ENCODE measurements around the gene FUT3.

The FUT3 gene

GRCh38 chr19:5799247-5800241, 51.7 kb downstream of the FUT3 start:
- Histone ChIP-seq H3K4me2 (ENCODE audit: low read depth, low read length, poor library complexity, severe bottlenecking) (no peak overlapping the region), H3K9me2 (replicated peaks; ENCODE audit: insufficient read depth, low read length) (no peaks in the 10 kb centered on the region), H3K79me2 (ENCODE audit: insufficient read depth, low read length) (no peaks in the 10 kb centered on the region), H3K9me3 (ENCODE audit: insufficient read depth, low read length) (no peaks in the 10 kb centered on the region), H3F3A (ENCODE audit: insufficient read depth) (no peaks in the 10 kb centered on the region), H2AFZ (ENCODE audit: low read depth, low read length, severe bottlenecking) (no peak overlapping the region), H3K27ac (ENCODE audit: low read depth, low read length) (no peak overlapping the region), H3K27me3 (ENCODE audit: low read length) (no peaks in the 10 kb centered on the region), H3K36me3 (ENCODE audit: low read length) (no peaks in the 10 kb centered on the region), H4K20me1 (ENCODE audit: low read depth, low read length) (no peaks in the 10 kb centered on the region), H3K4me3 (ENCODE audit: insufficient read depth, low read length, poor library complexity, severe bottlenecking) (no peak overlapping the region), H3K9ac (ENCODE audit: low read length) (no peak overlapping the region)
- TF ChIP-seq CTCF (IDR thresholded peaks at IDR 0.05; ENCODE audit: insufficient read depth, low read length, poor library complexity, severe bottlenecking) = no peak
- no peak for TF ChIP-seq EZH2phosphoT487 (conservative IDR thresholded peaks at IDR 0.05; ENCODE audit: low read length)

GRCh38 chr19:5798244-5798643, 53.0 kb downstream of the FUT3 start:
- no peak overlapping the region for H3K4me2 ChIP-seq (ENCODE audit: low read depth, low read length, poor library complexity, severe bottlenecking)
- H3K27ac ChIP-seq (ENCODE audit: low read depth, low read length) = no peak overlapping the region
- H3K36me3 ChIP-seq (ENCODE audit: low read length) = no peaks in the 10 kb centered on the region

GRCh38 chr19:5795382-5795919, 55.8 kb downstream of the FUT3 start:
- no peak overlapping the region for H3K27ac ChIP-seq (ENCODE audit: low read depth, low read length)
- no peaks in the 10 kb centered on the region for H3K9me3 ChIP-seq (ENCODE audit: insufficient read depth, low read length)
- H3K36me3 ChIP-seq (ENCODE audit: low read length) = no peaks in the 10 kb centered on the region
- TF ChIP-seq EZH2phosphoT487 (conservative IDR thresholded peaks at IDR 0.05; ENCODE audit: low read length) (no peak), CTCF (IDR thresholded peaks at IDR 0.05; ENCODE audit: insufficient read depth, low read length, poor library complexity, severe bottlenecking) (no peak)
- H3K4me3 ChIP-seq (ENCODE audit: insufficient read depth, low read length, poor library complexity, severe bottlenecking) = no peak overlapping the region
- H3K9ac ChIP-seq (ENCODE audit: low read length) = no peak overlapping the region
- H3K4me2 ChIP-seq (ENCODE audit: low read depth, low read length, poor library complexity, severe bottlenecking) = no peak overlapping the region
- H3F3A ChIP-seq (ENCODE audit: insufficient read depth) = no peaks in the 10 kb centered on the region
- H3K79me2 ChIP-seq (ENCODE audit: insufficient read depth, low read length) = no peaks in the 10 kb centered on the region
- H3K27me3 ChIP-seq (ENCODE audit: low read length) = no peaks in the 10 kb centered on the region
- H4K20me1 ChIP-seq (ENCODE audit: low read depth, low read length) = no peaks in the 10 kb centered on the region
- H3K9me2 ChIP-seq (replicated peaks; ENCODE audit: insufficient read depth, low read length) = no peaks in the 10 kb centered on the region
- H2AFZ ChIP-seq (ENCODE audit: low read depth, low read length, severe bottlenecking) = no peak overlapping the region

More at GRCh38 chr19:5798244-5798643, 53.0 kb downstream of the FUT3 start:
- H3K9me3 ChIP-seq (ENCODE audit: insufficient read depth, low read length) = no peaks in the 10 kb centered on the region
- no peak overlapping the region for H3K9ac ChIP-seq (ENCODE audit: low read length)
- H2AFZ ChIP-seq (ENCODE audit: low read depth, low read length, severe bottlenecking) = no peak overlapping the region
- H3F3A ChIP-seq (ENCODE audit: insufficient read depth) = no peaks in the 10 kb centered on the region
- no peak for TF ChIP-seq EZH2phosphoT487 (conservative IDR thresholded peaks at IDR 0.05; ENCODE audit: low read length)
- TF ChIP-seq CTCF (IDR thresholded peaks at IDR 0.05; ENCODE audit: insufficient read depth, low read length, poor library complexity, severe bottlenecking) = no peak
- no peaks in the 10 kb centered on the region for H4K20me1 ChIP-seq (ENCODE audit: low read depth, low read length)
- no peak overlapping the region for H3K4me3 ChIP-seq (ENCODE audit: insufficient read depth, low read length, poor library complexity, severe bottlenecking)
- no peaks in the 10 kb centered on the region for H3K9me2 ChIP-seq (replicated peaks; ENCODE audit: insufficient read depth, low read length)
- H3K27me3 ChIP-seq (ENCODE audit: low read length) = no peaks in the 10 kb centered on the region
- no peaks in the 10 kb centered on the region for H3K79me2 ChIP-seq (ENCODE audit: insufficient read depth, low read length)

All from SU-DHL-6 (cell line).